ENCODE data around the gene TTLL9.

TTLL9 gene

DNA sequence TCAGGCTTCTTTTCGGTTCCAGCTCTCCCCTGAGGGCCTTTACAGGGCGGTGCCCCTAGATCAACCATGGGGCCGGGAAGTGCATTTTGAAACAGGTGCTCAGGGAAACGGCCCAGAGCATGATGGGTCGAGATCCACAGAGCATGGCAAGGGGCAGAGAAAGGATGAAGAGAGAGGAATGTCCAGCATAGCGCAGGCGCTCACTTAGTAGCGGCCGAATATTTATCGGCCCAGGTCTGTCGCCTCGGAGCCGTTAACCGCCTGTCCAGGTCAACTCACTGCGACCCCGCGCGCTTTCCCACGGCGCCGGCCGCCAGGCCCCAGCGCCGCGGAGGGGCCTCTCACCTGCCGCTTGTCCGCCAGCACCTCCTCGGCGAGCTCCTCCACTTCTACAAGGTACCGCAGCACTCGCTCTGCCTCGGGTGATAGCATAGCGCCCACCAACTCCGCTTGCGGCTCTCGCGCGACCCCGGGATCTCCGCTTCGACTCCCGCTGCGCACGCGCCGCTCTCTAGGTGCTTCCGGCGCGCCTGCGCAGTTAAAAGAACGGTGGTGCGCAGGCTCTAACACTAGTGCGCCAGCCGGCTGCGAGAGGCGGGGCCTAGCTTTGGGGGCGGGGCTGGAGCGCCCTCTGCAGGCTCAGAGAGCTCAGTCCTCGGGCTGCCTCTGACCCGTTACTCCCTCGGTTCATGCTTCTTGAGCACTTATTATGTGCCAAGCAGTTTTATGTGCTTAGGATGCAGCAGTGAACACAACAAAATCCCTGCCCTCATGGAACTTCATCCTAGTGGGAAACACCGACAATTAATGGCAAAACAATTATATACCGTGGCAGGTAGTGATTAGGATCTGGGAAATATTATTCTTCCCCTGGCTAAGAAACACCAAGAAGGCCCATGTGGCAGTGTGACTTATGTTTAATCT lies 81.4 kb downstream of the TTLL9 start, which contains the start of gene PDRG1:
Gene PDRG1 (minus strand): TSS at position 517 of the 924 bp plus-strand sequence. CDS start 85 bp downstream, at position 432.
- peak; percentile 95 for DNase-seq

DNA sequence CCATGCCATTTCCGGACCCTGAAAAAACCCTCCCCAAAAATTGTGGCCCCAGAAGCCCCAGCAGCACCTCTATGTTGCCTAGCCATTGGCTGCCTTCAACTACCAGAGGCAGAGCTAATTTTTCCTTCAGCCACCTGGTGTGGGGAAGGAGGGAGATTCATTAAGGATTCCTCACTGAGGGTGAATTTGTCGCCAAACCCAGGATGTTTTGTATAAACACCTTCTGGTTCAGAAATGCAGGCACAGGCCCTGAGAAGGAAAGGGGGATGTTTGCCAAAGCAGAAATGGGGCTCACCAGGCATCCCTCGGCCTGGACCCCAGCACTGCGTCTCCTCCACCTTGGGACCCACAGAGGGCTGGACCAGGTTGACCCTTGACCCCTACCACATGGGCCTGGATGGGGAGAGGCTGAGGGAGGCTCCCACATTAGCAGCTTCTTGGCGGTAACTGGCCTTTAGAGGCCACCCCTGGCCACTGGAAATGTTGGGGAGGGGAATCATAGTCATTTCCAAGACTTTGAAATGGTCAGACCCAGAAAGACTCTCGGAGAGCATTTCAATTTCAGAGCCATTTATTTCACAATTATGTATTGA lies 83.2 kb downstream of the TTLL9 start:
- no peak for DNase-seq

DNA sequence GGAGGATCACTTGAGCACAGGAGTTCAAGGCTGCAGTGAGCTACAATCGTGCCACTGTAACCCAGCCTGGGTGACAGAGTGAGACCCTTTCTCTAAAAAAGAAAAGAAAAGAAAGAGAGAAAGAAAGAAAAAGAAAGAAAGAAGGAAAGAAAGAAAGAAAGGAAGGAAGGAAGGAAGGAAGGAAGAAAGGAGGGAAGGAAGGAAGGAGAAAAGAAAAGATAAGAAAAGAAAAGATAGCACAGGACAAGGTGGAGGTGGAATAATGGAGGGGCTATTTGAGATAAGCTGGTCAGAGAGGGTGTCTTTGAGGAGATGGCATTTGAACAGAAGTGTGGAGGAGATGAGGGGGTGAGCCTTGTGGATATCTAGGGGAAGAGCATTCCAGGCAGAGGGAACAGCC lies 84.1 kb downstream of the TTLL9 start:
- no peak for DNase-seq

DNA sequence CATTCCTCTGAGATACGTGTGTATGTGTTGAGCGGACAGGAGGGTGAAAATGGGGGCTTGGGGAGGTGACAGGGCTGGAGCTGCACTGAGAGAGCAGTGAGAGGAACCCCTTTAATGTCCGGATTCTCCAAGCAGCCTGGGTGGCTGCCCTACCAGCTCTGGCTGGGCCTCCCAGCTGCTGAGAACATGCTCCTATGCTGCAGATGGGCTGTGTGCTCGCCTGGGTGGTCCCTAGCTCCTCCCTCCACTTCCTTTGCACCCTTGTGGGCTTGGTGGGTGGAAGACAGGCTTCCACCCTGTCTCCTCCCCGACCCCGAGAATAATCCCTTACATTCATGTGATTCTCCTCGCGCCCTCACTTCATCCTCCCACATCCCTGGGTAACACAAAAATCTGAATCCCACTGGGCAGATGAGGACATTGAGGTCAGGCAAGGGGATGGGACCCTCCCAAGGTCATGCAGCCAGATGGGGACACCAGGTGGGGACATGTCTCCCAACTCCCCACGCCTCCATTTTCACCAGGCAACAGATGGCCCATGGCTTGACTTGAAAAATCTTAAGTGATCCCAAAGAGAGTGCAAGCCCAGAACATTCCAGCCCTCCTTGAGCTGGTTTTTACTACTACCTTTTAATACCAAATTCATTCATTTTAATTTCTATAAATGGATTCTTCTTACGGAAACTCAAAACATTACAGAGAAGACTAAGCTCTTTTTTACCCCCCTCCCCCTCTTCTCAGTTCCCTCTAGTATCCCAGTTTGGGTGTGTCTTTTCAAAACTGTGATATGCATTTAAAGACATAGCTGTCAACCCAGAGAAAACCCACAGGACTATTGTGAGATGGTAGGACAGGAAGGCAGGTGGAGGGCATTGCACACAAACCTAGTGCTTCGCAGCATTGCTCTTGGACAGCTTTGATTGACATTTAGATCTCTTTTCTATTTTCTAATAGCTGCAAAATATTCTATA lies 86.4 kb downstream of the TTLL9 start:
- DNase-seq = no peak

DNA sequence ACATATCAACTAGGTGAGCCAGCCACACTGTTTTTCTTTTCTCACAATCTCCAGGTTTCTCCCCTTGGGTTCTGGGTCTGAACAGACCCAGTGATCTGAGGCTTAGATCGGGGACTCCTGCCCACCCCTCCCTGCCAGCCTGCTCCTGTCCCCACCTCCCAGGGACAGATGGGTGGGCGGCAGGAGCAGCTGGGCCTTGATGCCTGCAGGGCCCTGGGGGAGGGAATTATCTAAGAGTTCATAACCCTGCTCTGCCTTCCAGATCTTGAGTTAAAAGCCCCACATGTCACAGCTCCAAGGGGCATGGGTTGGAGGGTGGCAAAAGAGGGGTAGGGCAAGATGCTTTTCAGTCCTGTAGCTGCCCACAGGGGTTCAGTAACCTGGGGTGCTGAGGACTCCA lies 92.3 kb downstream of the TTLL9 start:
- no peak for DNase-seq

DNA sequence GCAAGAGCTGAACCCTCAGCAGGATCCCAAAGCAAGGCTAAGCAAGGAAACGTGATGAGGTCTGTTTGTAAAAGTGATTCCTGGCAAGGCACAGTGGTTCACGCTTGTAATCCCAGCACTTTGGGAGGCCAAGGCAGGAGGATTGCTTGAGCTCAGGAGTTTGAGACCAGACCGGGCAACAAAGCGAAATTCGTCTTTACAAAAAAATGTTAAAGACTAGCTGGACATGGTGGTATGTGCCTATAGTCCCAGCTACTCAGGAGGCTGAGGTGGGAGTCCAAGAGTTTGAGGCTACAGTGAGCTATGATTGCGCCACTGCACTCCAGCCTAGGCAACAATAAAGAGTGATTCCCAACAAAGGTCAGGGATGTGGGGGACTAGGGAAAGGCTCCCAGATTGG lies 93.5 kb downstream of the TTLL9 start:
- DNase-seq = no peak

DNA sequence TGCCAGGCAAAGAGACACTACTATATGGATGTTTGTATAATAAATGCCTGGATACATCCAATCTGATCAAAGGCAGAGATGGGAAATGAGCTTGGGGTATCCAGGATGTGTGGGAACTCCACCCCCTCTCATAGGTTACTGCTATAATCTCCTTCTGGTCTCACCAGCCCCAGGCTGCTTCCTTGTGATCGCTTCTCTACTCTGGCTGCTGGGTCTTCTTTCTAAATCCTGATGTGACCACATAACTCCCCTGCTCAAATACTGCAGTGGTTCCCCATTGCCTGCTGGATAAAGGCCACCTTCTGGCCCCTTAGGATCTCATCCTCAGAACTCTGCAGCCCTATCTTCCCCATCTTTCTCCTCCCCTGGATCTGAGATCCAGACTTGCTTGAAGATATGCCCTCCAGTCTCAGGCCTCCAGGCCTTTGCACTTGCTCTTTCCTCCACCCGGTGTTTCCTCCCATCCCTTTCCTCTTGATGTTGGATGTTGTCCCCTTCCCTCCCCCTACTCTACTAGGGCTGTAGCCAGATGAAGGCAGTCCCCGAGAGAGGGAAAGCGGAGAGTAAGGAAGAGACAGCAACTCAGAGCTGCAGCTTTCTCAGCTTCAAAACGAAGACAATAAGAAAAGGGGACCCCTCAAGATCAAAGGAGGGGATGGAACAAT lies 96.7 kb downstream of the TTLL9 start:
- no peak for DNase-seq

DNA sequence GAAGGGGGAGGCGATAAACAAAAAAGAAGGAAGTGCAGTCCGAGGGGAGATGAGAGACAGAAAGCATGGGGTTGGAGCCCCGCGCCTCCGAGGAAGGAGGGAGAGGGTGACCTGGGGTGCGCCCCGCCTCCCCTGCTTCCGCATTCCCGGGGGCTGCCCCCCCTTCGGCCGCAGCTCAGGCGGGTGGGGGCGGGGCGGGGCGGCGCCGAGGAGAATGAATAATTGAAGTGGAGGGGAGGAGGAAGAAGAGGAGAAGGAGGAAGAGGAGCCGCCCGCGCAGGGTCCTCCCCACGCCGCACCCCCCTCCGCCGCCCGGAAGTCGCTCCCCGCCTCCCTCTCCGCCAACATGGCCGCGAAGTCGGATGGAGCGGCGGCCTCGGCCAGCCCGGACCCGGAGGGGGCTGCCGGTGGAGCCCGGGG lies 97.4 kb downstream of the TTLL9 start, which contains the start of gene XKR7:
Gene XKR7 (plus strand): TSS at position 322 of the 420 bp plus-strand sequence. CDS start 25 bp downstream, at position 347.
- no peak for DNase-seq

DNA sequence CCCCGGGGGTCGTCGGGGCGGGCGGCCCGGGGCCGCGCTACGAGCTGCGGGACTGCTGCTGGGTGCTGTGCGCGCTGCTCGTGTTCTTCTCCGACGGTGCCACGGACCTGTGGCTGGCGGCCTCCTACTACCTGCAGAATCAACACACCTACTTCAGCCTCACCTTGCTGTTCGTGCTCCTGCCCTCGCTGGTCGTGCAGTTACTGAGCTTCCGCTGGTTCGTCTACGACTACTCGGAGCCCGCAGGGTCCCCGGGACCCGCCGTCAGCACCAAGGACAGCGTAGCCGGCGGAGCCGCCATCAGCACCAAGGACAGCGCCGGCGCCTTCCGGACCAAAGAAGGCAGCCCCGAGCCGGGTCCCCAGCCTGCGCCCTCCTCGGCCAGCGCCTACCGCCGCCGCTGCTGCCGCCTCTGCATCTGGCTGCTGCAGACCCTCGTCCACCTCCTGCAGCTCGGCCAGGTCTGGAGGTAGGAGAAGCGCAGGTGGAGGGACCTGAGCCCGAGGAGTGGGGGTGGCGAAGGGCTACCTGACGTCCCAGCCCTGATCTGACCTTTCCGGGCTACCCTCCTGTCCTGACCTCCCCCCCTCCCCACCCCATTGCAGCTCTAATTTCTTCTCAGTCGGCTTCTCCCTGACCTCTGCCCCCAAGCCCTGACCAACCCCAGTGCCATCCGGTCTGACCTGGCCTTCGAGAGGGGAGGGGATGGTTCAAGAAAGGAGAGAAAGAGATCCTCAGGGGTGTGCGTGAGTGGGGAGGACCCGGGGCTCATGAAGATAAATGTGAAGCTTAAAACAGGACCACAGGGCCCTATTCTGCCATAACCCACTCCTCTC lies 98.1 kb downstream of the TTLL9 start:
- DNase-seq = peak; percentile 76

DNA sequence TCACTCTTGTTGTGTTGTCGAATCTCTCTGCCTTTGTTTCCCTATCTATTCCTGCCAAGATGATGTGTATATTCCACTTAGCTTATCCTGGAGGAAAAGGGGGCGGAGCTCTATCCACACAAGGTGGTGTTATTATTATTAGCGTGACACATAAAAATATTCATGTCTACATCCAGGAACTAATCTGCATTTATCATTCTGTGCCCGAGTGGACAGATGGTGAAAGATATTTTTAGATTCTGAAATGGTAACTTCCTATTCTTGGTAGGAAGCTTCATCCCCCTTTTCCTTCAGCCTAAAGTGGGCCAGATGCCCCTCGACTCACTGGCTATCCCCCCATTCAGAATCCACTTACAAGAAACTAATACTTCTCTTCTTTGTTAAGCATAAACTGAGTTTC lies 99.6 kb downstream of the TTLL9 start:
- no peak for DNase-seq

DNA sequence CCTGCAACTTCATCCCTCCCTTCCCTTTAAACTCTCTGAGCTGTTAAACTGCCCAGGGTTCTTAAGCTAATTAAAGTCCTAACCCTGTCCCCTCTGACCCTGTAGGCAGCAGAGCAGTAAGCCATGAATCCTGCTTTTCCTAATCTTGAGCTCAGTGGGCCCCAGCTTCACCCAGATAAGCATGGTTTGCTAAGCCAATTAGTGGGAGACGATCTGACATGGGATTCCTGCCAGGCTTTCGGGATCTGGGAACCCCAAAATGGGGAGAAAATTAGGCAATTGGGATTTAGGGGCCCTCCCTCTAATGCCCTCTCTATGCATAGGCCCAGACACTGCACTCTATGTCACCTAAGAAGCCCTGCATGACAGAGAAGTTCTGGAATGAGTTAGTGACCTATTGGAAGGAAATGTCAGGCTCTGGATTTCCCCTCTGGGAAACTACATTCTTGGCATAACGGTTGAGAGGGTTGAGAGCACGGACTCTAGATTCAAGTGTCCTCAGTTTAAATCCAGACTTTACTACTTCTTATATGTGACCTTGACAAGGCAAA lies 102.1 kb downstream of the TTLL9 start:
- no peak for DNase-seq

DNA sequence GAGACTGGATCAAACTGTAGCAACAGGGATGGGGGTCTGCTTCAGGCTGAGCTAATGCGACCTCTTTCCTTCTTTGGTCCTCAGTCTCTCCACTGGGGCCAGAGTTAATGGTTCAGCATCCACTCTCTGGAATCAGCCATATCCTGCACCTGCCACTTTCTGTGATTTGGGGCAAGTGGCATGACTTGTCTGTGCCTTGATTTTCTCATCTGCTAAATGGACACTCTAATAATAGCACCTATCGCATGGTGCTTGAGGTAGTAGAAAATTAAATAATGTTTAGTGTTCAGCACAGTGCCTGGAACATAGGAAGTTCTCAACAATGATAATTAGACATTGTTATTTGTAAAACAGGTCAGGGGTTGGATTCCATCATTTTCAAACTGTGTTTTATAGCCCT lies 103.9 kb downstream of the TTLL9 start:
- no peak for DNase-seq

DNA sequence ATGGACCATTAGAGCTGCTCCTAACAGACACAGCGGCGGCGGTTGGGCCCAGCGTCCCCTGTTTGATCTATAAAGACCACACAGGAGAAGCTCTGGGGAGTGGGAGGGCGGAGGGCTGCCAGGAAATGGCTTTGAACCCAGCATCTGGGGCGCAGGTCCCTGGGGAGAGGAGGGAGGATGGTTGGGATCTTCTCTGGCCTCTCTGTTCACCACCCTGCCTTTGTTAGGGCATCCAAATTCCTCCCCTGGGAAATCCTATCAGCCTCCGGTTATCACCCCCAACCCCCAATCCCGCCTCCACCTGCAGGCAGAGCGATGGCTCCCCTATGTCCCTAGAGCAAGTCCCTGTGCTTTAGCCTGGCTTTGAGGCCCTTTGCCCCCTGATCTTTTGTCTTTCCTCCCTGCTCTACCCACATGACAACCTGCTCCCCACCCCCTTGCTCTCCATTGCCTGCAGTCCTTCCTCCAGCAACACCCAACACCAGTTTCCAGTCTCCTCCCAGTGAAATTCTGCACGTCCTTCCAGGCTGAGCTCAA lies 104.6 kb downstream of the TTLL9 start:
- no peak for DNase-seq

DNA sequence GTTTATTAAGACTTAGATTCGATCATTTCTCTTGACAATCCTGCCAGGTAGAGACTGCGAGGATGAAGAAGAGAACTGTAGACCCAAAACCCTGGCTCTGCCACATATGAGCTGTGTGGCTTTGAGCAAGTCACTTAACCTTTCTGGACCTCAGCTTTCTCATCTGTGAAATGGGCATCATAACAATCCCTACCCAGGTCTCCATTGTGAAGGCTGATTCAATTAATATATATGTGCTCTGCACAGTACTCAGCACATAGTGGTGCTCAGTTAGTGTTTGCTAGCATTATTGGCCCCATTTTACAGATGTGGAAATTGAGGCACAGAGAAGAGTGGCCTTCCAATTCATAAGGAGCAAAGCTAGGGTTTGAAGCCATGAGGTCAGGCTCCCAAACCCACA lies 105.4 kb downstream of the TTLL9 start:
- DNase-seq = no peak

DNA sequence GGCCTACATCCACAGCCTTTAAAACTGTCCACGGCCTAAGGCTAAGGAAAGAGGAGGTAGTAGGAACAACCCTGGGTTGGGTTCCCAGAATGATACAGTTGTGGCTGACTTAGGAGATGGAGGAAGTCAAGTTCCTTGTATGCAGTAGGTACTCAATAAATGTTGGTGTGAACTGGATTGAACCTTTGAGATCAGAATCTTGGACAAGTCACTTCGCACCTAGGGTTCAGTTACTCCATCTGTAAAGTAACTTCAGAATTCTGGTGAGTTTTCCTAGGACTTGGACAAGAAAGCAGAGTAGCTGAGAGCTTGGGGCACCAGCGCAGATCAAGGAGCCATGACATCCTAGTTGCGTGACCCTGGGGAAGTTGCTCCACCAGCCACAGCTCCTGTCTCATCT lies 106.6 kb downstream of the TTLL9 start:
- no peak for DNase-seq

DNA sequence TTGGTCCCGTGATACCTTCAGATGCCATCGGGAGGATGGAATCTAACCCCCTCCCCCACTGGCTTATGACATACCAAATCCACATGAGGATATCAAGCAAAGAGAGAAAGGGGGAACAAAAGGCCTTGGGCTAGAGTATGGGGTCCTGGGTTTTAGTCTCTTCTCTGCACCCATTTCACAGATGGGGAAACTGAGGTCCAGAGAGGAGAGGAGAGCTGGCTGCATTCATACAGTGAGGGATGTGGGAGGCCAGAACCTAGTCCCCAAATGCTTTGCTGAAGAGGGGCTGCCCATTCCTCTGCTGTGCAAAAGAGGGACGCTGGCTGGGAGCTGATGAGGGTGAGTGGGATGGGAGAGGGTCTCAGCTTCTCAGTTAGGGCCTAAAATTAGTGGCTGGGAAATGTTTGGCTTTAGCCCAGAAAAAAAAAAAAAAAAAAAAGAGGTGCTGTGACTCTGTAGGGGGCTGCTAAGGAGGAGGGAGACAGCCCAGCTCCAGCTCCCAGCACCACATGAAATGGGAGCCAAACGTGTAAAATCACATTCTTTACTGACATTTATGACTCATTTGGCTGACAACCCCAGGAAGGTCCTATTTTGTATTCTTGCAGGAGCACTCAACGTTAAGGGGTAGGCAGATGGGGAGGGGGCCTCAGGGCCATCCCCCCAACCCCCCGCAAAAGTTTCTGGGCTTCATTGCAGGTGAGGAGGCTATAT lies 109.4 kb downstream of the TTLL9 start:
- no peak for DNase-seq

DNA sequence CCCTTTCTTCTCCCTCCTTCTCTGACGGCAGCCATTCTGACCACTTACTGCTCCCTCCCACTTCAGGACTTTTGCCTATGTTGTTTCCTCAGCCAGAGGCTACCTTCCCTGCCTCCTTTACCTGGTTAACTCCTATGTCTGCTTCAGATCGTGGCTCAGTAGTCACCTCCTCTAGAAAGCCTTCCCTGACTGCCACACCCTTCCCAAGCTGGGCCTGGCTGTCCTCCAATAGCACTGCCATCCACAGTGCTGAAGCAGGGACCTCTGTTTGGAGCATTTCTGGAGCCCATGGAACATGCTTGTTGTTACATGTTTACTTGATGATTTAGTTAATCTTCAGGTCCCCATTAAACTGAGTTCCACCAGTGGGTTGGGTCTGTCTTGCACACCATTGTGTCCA lies 111.3 kb downstream of the TTLL9 start:
- DNase-seq = no peak

DNA sequence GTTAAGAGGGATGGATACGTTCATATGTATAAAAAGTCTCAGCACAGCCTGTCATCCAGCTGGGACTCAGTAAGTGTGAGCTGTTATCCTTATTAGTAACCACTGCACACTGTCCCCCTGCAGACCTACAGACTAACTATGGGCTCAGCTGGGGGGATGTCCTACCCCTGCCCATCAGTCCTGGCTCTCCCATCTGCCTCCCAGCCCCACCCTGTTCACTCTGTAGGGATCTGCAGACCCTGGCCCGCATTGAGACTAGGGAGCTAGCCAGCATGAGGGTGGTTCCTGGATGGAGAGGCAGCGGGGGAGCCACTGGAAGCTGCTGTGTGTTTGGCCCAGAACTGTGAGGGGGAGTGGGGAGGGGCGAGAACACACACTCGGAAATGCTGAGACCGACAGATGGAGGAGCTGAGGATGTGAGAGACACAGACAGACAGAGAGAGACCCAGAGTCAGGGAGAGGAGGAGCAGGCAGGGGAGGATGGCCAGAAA lies 114.6 kb downstream of the TTLL9 start:
- DNase-seq = no peak

DNA sequence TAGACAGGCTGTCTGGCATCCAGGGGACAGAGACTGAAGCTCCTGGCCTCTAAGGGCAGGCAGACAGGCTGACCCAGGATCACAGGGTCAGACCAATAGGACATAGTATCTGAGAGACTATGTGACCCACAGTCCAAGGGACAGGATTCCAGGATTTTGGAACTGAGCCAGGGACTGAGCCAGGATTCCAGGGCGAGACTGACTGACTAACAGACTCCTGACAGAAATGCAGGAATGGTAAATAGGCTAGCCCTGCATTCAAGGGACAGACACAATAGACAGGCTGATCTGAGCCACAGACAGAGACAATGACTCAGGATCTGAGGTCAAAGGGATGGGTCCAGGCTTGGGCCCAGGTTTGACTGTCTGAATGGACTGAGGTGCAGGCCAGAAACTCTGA lies 117.3 kb downstream of the TTLL9 start:
- DNase-seq = no peak

All from central memory CD4-positive, alpha-beta T cell (primary cell).